B cell (primary cell): Measurements from ENCODE around the gene SMPD3. TPM values are rescaled to one million over a fixed set of nuclear protein-coding genes. Genes with fewer than 3 reads are reported as not detected.

Source experiments
- ATAC-seq: fragments of 200-7000 bp; cut with Tn5 transposase; one replicate; pipeline ENCODE4 v1.10.0; 2021; ENCODE audit warnings: low read depth, mild to moderate bottlenecking, moderate number of reproducible peaks, moderate library complexity
- CTCF ChIA-PET: fragments of 350-600 bp; sonication (Branson Sonifier 250); formaldehyde crosslinking; loops from one replicate; lab custom pipeline; 2021; ENCODE audit warnings: antibody characterized with exemption, inconsistent platforms; lab: Charles Lee
- POLR2A ChIA-PET: fragments of 350-600 bp; sonication (Branson Sonifier 250); formaldehyde crosslinking; loops from one replicate; lab custom pipeline; 2021; ENCODE audit warnings: antibody characterized with exemption; lab: Charles Lee
- DNase-seq: peaks from one replicate; pipeline ENCODE4 v3.0.0; 2013
- H2AFZ ChIP-seq: 2 replicates; pipeline ENCODE4 v1.6.1; 2012; ENCODE audit warnings: mild to moderate bottlenecking, low read depth, low read length; ENCODE audit not compliant: insufficient read depth, poor library complexity, severe bottlenecking
- H3K27ac ChIP-seq, 2 donors: 1 replicate in 1 of 2; 2 replicates in 1 of 2; pipeline ENCODE4 v1.5.1; 2012 to 2013; ENCODE audit warnings: low read length in 2 of 2, mild to moderate bottlenecking in 2 of 2, moderate library complexity in 1 of 2
- H3K27me3 ChIP-seq, 4 experiments: fragments of 200-600 bp in 1 of 4; sonication (generic) in 1 of 4; replicated peaks in 1 of 4; 1 replicate in 2 of 4; 2 replicates in 2 of 4; pipeline versions ENCODE4 v1.6.1 to v1.7.0; 2013 to 2016; ENCODE audit warnings: low read length in 3 of 4, mild to moderate bottlenecking in 2 of 4, mixed read lengths in 1 of 4, moderate library complexity in 1 of 4; ENCODE audit not compliant: insufficient read depth in 4 of 4, control insufficient read depth in 3 of 4; ENCODE audit errors: control extremely low read depth in 1 of 4
- H3K36me3 ChIP-seq, 2 experiments: replicated peaks in 1 of 2; 1 replicate in 1 of 2; 2 replicates in 1 of 2; pipeline versions ENCODE4 v1.6.1 to v1.7.1; 2013; ENCODE audit warnings: low read length in 1 of 2; ENCODE audit not compliant: insufficient read depth in 2 of 2, control insufficient read depth in 1 of 2; ENCODE audit errors: control extremely low read depth in 1 of 2, extremely low read depth in 1 of 2
- H3K4me1 ChIP-seq, 2 donors: fragments of 200-600 bp in 1 of 2; sonication (generic) in 1 of 2; 1 replicate in 1 of 2; 2 replicates in 1 of 2; pipeline versions ENCODE4 v1.5.1 to v1.6.1; 2013 to 2017; ENCODE audit warnings: low read length in 2 of 2; ENCODE audit not compliant: control insufficient read depth in 2 of 2, insufficient read depth in 2 of 2
- H3K4me2 ChIP-seq: replicated peaks from 2 replicates; pipeline ENCODE3; 2012; ENCODE audit warnings: mild to moderate bottlenecking, low read depth, low read length; ENCODE audit not compliant: poor library complexity, severe bottlenecking
- H3K4me3 ChIP-seq, 5 experiments: fragments of 200-600 bp in 1 of 5; sonication (generic) in 1 of 5; 1 replicate in 3 of 5; 2 replicates in 2 of 5; pipeline versions ENCODE4 v1.5.1 to v1.7.0; 2011 to 2016; ENCODE audit warnings: low read length in 4 of 5, mild to moderate bottlenecking in 4 of 5, low read depth in 2 of 5, control low read depth in 1 of 5, moderate library complexity in 1 of 5; ENCODE audit not compliant: insufficient read depth in 1 of 5; ENCODE audit errors: control extremely low read depth in 1 of 5, extremely low read depth in 1 of 5
- H3K79me2 ChIP-seq: fragments of 200-600 bp; sonication (generic); one replicate; pipeline ENCODE4 v1.6.0; 2016; ENCODE audit warnings: low read length; ENCODE audit not compliant: control insufficient read depth, insufficient read depth
- H3K9ac ChIP-seq: fragments of 200-600 bp; sonication (generic); 2 replicates; pipeline ENCODE4 v1.6.1; 2017; ENCODE audit warnings: mild to moderate bottlenecking, low read length, moderate library complexity
- H3K9me3 ChIP-seq, 3 donors: one replicate each; pipeline versions ENCODE4 v1.6.1 to v1.7.1; 2013; ENCODE audit warnings: low read length in 2 of 3; ENCODE audit not compliant: control insufficient read depth in 2 of 3, insufficient read depth in 1 of 3; ENCODE audit errors: control extremely low read depth in 1 of 3
- H4K20me1 ChIP-seq: 2 replicates; pipeline ENCODE4 v1.6.0; 2012; ENCODE audit warnings: mild to moderate bottlenecking, low read length; ENCODE audit not compliant: insufficient read depth, control insufficient read depth, poor library complexity, severe bottlenecking
- H3K27ac Mint-ChIP-seq: one replicate; pipeline ENCODE4 v1.8.0; 2021; ENCODE audit warnings: mixed read lengths
- H3K27me3 Mint-ChIP-seq: one replicate; pipeline ENCODE4 v1.8.0; 2021; ENCODE audit warnings: mixed read lengths
- H3K4me1 Mint-ChIP-seq: one replicate; pipeline ENCODE4 v1.8.0; 2021; ENCODE audit warnings: mixed read lengths
- H3K4me3 Mint-ChIP-seq: one replicate; pipeline ENCODE4 v1.8.0; 2021; ENCODE audit warnings: mixed read lengths
- H3K9me3 Mint-ChIP-seq: one replicate; pipeline ENCODE4 v1.8.0; 2022; ENCODE audit warnings: mixed read lengths; ENCODE audit not compliant: insufficient read depth
- EZH2 ChIP-seq: IDR thresholded peaks from 2 replicates; pipeline ENCODE4 v1.6.1; 2012; ENCODE audit warnings: borderline replicate concordance, low read depth, mild to moderate bottlenecking, moderate library complexity, low read length; ENCODE audit not compliant: insufficient read depth, poor library complexity, severe bottlenecking
- WGBS: methylation state at CpG from one replicate; pipeline ENCODE4 v1.1.5; 2013; ENCODE audit warnings: missing lambda C conversion rate; ENCODE audit not compliant: insufficient coverage; 5-methylcytosine and 5-hydroxymethylcytosine counted together
- intact Hi-C: fragments of 100-400 bp; cut with micrococcal nuclease; formaldehyde crosslinking; loops from one replicate; pipeline ENCODE4 v1.10.0; 2022
- polyA plus RNA-seq: library from polyadenylated mRNA; depleted of rRNA; stranded (reverse); fragments of >200 nt; gene quantifications from 2 replicates; pipeline ENCODE4 v1.2.3, GENCODE V29; 2012
- total RNA-seq, 2 donors: library from RNA; stranded (reverse); fragments of 120-200 nt in 1 of 2; gene quantifications; 1 replicate in 1 of 2; 2 replicates in 1 of 2; pipeline versions ENCODE4 v1.2.3 to v1.2.4, GENCODE V29; 2013 to 2022
- TF ChIP-seq, protein P1 (sequence below): fragments of 200-600 bp; IDR thresholded peaks from one replicate; pipeline ENCODE4 v1.8.0; 2022; ENCODE audit warnings: antibody characterized with exemption, mild to moderate bottlenecking

Gene SMPD3
- total and polyA plus RNA-seq, 2 donors (not counting 1 experiment from before 2014, with no cell fraction given) = 1.2 to 2.8 TPM

DNA sequence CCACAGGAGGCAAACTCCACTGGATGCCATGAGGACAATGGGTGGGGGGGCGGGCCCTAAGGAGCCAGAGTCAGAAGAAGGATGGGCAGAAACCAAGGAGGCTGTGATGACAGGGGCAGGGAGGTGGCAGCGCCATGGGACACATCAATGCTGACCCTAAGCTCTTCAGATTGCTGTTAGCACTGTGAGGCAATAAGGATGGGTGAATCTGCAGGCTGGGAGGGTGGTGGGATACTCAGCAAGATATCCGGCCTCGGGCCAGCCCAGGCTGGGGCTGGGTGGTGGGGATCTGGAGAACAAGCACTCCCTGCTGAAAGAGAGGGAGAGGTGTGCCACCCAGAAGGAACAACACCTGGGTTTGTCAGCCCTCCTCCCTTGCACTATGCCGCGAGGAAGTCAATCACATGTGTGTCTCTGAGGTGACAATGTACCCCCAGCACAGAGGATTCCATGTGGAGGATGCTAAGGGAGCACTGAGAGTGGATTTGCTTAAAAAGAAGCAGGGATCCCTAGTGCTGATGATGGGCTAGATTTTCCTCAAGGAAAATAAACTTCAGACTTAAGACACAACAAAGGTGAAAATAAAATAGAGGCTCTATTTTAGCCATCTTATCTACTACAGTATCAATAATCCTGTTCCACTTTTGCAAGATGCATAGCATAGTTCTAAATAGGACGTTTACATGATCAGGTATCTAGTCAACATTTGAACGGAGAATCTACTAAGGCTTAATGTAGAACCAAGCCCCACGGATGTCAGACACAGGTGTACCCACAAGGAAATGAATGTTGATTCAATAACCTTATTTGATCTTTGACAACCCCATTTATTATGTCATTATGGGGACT lies 22.6 kb downstream of the SMPD3 start:
- no peaks in the 10 kb centered on the region for H3K27me3 Mint-ChIP-seq
- no peaks in the 10 kb centered on the region for H3K9me3 Mint-ChIP-seq
- Histone ChIP-seq H3K9ac (no peak overlapping the region), H3K79me2 (no peaks in the 10 kb centered on the region), H3K4me1 (no peaks in the 10 kb centered on the region), H3K4me3 (no peak overlapping the region), H3K4me2 (no peak overlapping the region), H4K20me1 (no peaks in the 10 kb centered on the region), H3K27ac (no peak overlapping the region), H3K36me3 (no peaks in the 10 kb centered on the region), H2AFZ (no peak overlapping the region), H3K9me3 (no peaks in the 10 kb centered on the region), H3K27me3 (no peaks in the 10 kb centered on the region)
- peaks cover 3% of the 10 kb centered on the region for H3K4me1 Mint-ChIP-seq
- POLR2A ChIA-PET = no interaction called here
- no peak for TF ChIP-seq EZH2
- TF ChIP-seq, protein P1, sequence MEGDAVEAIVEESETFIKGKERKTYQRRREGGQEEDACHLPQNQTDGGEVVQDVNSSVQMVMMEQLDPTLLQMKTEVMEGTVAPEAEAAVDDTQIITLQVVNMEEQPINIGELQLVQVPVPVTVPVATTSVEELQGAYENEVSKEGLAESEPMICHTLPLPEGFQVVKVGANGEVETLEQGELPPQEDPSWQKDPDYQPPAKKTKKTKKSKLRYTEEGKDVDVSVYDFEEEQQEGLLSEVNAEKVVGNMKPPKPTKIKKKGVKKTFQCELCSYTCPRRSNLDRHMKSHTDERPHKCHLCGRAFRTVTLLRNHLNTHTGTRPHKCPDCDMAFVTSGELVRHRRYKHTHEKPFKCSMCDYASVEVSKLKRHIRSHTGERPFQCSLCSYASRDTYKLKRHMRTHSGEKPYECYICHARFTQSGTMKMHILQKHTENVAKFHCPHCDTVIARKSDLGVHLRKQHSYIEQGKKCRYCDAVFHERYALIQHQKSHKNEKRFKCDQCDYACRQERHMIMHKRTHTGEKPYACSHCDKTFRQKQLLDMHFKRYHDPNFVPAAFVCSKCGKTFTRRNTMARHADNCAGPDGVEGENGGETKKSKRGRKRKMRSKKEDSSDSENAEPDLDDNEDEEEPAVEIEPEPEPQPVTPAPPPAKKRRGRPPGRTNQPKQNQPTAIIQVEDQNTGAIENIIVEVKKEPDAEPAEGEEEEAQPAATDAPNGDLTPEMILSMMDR = no peak
- H3K27ac Mint-ChIP-seq = no peak overlapping the region
- WGBS = 94% methylated on average over 6 of the region's 9 CpGs
- CTCF ChIA-PET = interaction anchor here (0.5 to 0.6 kb wide), 2 partner anchors 98 to 791 kb away, joined by 3 to 4 read pairs; no protein-coding TSS in a partner anchor
- DNase-seq (no peak), ATAC-seq (no peak)
- intact Hi-C loops = no loop called here
- H3K4me3 Mint-ChIP-seq = no peak overlapping the region

DNA sequence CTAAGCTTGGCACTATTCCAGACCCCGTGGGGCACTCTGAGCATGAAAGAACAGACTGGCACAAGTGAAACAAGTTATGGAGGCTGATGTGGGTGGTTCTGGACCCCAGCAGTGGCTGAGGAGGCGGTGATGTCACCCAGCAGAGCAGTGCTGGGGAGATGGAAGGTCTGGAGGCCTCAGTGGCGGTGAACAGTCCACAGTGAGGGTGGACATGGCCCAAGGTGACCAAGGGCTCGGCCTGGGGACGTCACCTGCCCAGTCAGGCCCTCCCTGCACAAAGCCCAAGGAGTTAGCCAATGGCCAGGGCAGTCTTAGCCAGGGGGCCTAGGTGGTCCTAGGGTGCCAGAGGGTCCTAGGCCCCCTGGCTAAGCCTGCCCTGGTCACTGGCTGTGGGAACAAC lies 24.5 kb downstream of the SMPD3 start:
- Histone ChIP-seq H3K4me1 (peaks cover 2 to 4% of the 10 kb centered on the region in 2 donors), H3K79me2 (no peaks in the 10 kb centered on the region), H3K27me3 (no peaks in the 10 kb centered on the region), H3K27ac (no peak overlapping the region), H4K20me1 (no peaks in the 10 kb centered on the region), H3K9me3 (no peaks in the 10 kb centered on the region), H3K9ac (no peak overlapping the region), H3K4me2 (no peak overlapping the region), H3K36me3 (no peaks in the 10 kb centered on the region), H2AFZ (no peak overlapping the region), H3K4me3 (no peak overlapping the region)
- POLR2A ChIA-PET = no interaction called here
- Mint-ChIP-seq H3K4me3 (no peak overlapping the region), H3K27me3 (no peaks in the 10 kb centered on the region), H3K4me1 (peaks cover 4% of the 10 kb centered on the region), H3K27ac (no peak overlapping the region), H3K9me3 (no peaks in the 10 kb centered on the region)
- ATAC-seq (no peak), DNase-seq (no peak)
- intact Hi-C loops = no loop called here
- CTCF ChIA-PET = no interaction called here
- no peak for TF ChIP-seq EZH2
- TF ChIP-seq, protein P1 = no peak
- WGBS = 97% methylated on average over 4 of the region's 5 CpGs
